Stimulated activated naive CD4-positive, alpha-beta T cell treated with Interleukin-2 at 50 U/mL for 16 hours (primary cell): ENCODE data around the gene MS4A18.
"Not testable (repeated sequence)": the region's sequence is repeated elsewhere in the genome, so short reads cannot be mapped to it uniquely, and the experiment has no call there.

ENCODE experiments used
- DNase-seq: peaks from one replicate; lab custom pipeline; 2025; lab: John Stamatoyannopoulos, UW

MS4A18 gene

GRCh38 chr11:60724420-60724819, at the start of gene MS4A18:
TSS of gene MS4A18 (plus strand) at chr11:60724720.
- DNase-seq: no peak

GRCh38 chr11:60678231-60678630, 46.3 kb upstream of the MS4A18 start:
- DNase-seq: not testable (repeated sequence)

DNA sequence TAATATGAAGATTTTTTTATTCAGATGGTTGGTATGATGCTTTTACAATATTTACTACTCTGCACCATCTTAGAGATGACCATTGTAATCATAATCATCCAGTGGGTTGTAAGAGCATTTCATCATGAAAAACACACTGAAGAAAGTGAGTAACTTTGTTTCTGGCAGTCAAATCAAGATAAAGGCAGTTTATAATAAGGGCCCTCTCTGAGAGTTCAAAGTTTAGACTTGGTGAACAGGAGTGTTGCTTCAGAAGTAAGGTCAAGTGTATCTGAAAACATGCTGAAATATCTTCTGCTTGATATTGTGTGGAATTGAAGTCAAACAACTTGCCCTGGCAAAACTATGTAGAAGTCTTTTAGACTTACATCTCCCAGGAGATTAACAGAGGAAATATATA, 44.6 kb upstream of the MS4A18 start:
- DNase-seq: no peak

DNA sequence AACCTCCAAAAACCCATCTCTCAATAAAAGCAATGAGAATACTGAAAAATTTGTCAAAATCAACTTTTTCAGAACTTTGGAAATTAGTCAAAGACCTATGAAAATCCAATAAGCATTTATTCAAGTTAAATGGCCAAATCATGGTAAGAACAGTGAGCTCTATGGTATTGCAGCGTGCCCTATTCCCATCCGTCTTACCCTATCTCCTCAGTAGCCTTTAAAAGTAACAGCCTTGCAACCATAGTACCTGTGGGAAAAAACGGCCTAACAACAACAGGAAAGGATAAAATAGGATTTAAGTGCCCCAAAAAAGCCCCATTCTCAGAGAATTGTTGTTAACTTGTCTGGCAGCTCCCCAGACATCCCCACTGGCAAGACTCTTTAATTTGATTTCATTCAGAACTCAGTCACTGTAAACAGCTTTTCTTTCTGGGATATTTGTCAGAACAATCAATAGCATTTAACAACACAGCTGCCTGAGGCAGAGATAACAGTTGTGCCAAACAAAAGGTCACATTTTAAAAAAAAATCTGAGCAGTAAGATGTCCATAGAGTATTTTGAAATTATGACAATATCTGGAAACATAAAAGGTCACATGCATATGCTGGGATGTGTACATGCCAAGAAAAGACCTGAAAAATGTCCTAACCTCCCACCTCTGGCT, 43.9 kb upstream of the MS4A18 start:
- no peak for DNase-seq

- DNase-seq: not testable (repeated sequence)
These were observed 40.0 kb upstream of the MS4A18 start for GRCh38 chr11:60684541-60684848.

DNA sequence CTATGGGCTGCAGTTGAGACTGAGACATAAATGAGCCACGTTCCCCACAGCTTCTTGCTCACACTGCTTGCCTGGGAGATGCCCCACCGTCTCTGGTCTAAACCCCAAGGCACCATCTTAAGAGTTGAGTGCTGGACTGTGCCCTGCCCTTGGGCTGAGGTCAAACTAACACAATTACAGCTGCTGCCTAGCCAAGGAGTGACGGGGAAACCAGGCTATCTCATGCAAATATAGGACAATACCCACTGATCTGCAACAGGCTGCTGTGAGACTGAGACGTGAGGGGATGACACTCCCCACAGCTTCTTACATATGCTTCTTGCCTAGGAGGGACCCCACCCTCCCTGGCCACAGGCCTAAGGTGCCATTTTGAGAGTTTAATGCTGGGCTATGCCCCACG, 32.9 kb upstream of the MS4A18 start:
- DNase-seq: no peak

- DNase-seq: no peak
These were observed 25.2 kb upstream of the MS4A18 start, which contains the start of gene MS4A8 for GRCh38 chr11:60699284-60699691. TSS of gene MS4A8 (plus strand) at chr11:60699612. CDS start at chr11:60700861, 1,249 bp downstream.

GRCh38 chr11:60699936-60700335, 24.6 kb upstream of the MS4A18 start:
- DNase-seq: no peak

GRCh38 chr11:60700689-60701468, 23.6 kb upstream of the MS4A18 start:
- DNase-seq: no peak

DNA sequence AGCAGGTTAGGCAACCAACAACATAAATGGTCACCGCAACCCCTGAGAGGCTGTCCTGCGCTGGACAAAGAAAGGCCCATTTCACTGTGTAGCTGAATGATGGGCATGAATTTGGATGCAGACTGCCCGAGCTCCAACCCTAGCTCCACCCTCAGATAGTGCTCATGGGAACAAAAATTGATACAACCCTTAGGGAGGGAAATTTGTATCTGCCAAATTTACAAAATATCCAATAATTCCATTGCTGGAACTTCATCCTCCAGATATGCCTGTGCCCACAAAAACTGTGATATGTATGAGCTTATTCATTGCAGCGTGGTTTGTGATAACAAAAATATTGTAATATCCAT, 23.1 kb upstream of the MS4A18 start:
- DNase-seq: no peak

DNA sequence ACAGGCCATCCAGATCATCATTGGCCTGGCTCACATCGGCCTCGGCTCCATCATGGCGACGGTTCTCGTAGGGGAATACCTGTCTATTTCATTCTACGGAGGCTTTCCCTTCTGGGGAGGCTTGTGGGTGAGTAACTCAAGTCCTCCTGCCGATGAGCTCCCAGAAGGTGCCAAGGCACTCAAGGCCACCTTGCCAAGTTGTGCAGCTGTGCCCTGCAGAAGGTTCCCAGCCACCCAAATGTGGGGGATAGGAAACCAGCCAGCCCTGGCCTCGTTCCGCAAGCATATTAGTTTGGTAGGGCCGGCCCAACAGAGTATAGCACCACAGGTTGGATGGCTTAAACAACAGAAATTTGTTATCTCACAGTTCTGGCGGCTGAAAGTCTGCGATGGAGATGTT, 21.1 kb upstream of the MS4A18 start:
- DNase-seq: no peak

DNA sequence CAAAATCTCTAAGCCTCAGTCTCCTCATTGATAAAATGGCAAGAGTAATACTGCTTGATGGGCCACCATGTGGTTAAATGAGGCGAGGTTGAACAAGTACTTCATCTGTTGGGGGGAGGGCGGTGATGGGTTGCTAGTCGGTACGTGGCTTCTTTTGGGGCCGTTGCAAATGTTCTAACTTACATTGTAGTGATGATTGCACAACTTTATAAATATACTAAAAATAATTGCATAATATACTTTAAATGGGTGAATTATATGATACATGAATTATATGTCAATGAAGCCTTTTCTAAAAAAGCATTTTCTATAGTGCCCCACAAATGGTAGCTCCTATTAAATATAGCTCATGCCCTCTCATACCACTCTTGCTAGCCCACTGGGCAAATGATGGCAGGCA, 18.6 kb upstream of the MS4A18 start:
- DNase-seq: no peak

DNA sequence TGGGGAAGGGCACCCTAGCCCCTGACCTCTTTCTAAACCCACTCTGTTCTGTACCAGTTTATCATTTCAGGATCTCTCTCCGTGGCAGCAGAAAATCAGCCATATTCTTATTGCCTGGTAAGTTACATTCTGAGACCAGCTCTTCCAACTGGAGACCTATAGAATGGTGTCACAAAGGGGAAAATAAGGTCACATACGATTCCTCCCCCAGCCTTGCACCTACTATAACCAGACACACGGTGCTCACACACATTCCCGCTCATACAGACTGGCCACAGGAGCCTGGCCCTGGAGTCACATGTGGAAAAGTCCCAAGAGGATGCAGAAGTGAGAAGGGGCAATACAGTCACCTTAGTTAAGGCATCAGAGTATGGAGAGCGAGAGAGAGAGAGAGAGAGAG, 17.6 kb upstream of the MS4A18 start:
- DNase-seq: no peak

GRCh38 chr11:60710482-60710881, 14.0 kb upstream of the MS4A18 start:
- DNase-seq: no peak

DNA sequence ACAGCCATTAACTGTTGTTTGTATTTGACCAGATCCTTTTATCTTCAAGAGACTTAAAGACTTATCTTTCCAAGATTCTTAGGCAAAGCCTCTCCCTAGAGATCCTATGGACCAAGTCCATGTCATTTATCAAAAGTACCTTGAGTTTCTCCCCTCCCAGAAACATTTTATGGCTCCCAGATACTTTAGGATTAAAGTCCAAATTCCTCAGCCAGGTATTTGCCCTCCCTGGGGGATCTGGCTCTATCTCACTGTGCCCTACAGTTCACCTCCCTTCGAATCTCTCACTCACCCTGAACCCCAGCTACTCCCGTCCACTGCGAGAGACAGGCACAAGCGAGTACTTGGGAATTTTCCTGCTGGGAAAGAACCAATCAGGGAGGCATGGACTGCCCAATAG, 13.2 kb upstream of the MS4A18 start:
- DNase-seq: no peak

GRCh38 chr11:60713423-60713822, 11.1 kb upstream of the MS4A18 start:
- not testable (repeated sequence) for DNase-seq

DNA sequence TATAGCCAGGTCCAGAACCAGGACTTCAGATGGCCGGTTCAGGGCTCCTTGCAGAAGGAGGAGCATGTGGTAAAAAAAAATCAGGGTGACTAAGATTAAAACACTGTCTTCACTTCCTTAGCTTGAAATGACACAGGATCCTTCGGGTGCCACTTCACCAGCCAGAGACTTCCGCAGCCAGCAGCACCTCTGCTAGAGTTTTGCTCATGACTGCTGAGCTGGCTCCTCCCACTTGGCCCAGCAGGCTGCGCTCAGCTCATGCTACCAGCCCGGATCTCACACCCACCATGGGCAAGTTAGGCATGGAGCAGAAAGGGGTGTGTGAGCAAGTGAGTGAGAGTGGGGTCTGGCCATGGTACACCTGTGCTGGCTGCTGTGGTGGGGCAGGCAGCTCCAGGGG, 6.6 kb upstream of the MS4A18 start:
- DNase-seq: no peak

- no peak for DNase-seq
These were observed 5.8 kb upstream of the MS4A18 start for GRCh38 chr11:60718524-60719316.

GRCh38 chr11:60719391-60719790, 5.1 kb upstream of the MS4A18 start:
- DNase-seq: no peak

DNA sequence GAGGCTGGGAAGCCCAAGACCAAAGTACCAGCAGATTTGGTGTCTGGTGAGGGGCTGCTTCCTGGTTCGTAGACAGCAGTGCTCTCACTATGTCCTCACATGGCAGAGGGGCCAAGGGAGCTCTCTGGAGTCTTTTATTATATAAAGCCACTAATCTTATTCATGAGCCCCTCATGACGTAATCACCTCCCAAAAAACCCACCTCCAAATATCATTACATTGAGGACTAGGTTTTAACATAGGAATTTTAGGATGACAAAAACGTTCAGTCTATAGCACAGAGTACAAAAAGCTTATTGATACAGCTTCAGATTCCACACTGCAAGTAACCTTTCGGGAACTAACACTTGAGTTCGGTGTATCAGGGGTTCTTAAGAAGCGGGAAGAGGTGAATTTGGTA, 4.1 kb upstream of the MS4A18 start:
- no peak for DNase-seq

GRCh38 chr11:60725592-60725991, 1.1 kb downstream of the MS4A18 start:
- DNase-seq: no peak

- DNase-seq: no peak
These were observed 7.1 kb downstream of the MS4A18 start for GRCh38 chr11:60731586-60731985.

- no peak for DNase-seq
These were observed 9.8 kb downstream of the MS4A18 start for GRCh38 chr11:60734279-60734678.
